ENCODE data around the gene JADE1.

- TF ChIP-seq, protein P1, sequence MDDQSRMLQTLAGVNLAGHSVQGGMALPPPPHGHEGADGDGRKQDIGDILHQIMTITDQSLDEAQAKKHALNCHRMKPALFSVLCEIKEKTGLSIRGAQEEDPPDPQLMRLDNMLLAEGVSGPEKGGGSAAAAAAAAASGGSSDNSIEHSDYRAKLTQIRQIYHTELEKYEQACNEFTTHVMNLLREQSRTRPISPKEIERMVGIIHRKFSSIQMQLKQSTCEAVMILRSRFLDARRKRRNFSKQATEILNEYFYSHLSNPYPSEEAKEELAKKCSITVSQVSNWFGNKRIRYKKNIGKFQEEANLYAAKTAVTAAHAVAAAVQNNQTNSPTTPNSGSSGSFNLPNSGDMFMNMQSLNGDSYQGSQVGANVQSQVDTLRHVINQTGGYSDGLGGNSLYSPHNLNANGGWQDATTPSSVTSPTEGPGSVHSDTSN (CRISPR knock-in tag; IDR thresholded peaks at IDR 0.05): no peak
- TF ChIP-seq ZNF335 (tag by site-specific recombination; conservative IDR thresholded peaks at IDR 0.05) (no peak), ZNF585B (tag by site-specific recombination; IDR thresholded peaks at IDR 0.05) (no peak), KLF16 (tag by site-specific recombination; IDR thresholded peaks at IDR 0.05) (no peak), PRDM1 (tag by site-specific recombination; IDR thresholded peaks at IDR 0.05) (no peak), ZNF423 (tag by site-specific recombination; IDR thresholded peaks at IDR 0.05) (no peak), ZNF664 (tag by site-specific recombination; IDR thresholded peaks at IDR 0.05) (no peak), ZNF433 (tag by site-specific recombination; IDR thresholded peaks at IDR 0.05; ENCODE audit: low read depth) (no peak)
- TF ChIP-seq, protein P2, sequence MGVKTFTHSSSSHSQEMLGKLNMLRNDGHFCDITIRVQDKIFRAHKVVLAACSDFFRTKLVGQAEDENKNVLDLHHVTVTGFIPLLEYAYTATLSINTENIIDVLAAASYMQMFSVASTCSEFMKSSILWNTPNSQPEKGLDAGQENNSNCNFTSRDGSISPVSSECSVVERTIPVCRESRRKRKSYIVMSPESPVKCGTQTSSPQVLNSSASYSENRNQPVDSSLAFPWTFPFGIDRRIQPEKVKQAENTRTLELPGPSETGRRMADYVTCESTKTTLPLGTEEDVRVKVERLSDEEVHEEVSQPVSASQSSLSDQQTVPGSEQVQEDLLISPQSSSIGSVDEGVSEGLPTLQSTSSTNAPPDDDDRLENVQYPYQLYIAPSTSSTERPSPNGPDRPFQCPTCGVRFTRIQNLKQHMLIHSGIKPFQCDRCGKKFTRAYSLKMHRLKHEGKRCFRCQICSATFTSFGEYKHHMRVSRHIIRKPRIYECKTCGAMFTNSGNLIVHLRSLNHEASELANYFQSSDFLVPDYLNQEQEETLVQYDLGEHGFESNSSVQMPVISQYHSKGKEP (tag by site-specific recombination; IDR thresholded peaks at IDR 0.05): no peak
- TF ChIP-seq, protein P3, sequence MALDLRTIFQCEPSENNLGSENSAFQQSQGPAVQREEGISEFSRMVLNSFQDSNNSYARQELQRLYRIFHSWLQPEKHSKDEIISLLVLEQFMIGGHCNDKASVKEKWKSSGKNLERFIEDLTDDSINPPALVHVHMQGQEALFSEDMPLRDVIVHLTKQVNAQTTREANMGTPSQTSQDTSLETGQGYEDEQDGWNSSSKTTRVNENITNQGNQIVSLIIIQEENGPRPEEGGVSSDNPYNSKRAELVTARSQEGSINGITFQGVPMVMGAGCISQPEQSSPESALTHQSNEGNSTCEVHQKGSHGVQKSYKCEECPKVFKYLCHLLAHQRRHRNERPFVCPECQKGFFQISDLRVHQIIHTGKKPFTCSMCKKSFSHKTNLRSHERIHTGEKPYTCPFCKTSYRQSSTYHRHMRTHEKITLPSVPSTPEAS (tag by site-specific recombination; IDR thresholded peaks at IDR 0.05): no peak
- TF ChIP-seq, protein P4, sequence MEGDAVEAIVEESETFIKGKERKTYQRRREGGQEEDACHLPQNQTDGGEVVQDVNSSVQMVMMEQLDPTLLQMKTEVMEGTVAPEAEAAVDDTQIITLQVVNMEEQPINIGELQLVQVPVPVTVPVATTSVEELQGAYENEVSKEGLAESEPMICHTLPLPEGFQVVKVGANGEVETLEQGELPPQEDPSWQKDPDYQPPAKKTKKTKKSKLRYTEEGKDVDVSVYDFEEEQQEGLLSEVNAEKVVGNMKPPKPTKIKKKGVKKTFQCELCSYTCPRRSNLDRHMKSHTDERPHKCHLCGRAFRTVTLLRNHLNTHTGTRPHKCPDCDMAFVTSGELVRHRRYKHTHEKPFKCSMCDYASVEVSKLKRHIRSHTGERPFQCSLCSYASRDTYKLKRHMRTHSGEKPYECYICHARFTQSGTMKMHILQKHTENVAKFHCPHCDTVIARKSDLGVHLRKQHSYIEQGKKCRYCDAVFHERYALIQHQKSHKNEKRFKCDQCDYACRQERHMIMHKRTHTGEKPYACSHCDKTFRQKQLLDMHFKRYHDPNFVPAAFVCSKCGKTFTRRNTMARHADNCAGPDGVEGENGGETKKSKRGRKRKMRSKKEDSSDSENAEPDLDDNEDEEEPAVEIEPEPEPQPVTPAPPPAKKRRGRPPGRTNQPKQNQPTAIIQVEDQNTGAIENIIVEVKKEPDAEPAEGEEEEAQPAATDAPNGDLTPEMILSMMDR (tag by site-specific recombination; IDR thresholded peaks at IDR 0.05): no peak
These were observed 66.7 kb downstream of the JADE1 start for GRCh38 chr4:128876200-128876599.

Data from HEK293 (cell line).